ENCODE measurements around the gene ISG20. TPM values are rescaled to one million over a fixed set of nuclear protein-coding genes. Genes with fewer than 3 reads are reported as not detected.
A peak's percentile ranks its signal among the peaks of the same experiment; 100 is the strongest.

ISG20 gene
- total RNA-seq, 1 experiment from 2014 or later: 3.8 TPM

GRCh38 chr15:88684345-88684744, 45.5 kb downstream of the ISG20 start:
- no peak for DNase-seq (ENCODE audit: low spot score)

- no peak for DNase-seq (ENCODE audit: low spot score)
Observed at GRCh38 chr15:88686166-88686565, 47.4 kb downstream of the ISG20 start.

GRCh38 chr15:88688394-88688933, 49.6 kb downstream of the ISG20 start:
- peak; percentile 8 for DNase-seq (ENCODE audit: low spot score)

GRCh38 chr15:88690331-88690730, 51.5 kb downstream of the ISG20 start:
- no peak for DNase-seq (ENCODE audit: low spot score)

GRCh38 chr15:88693191-88693590, 54.4 kb downstream of the ISG20 start:
- DNase-seq (ENCODE audit: low spot score): no peak

GRCh38 chr15:88695101-88695500, 56.3 kb downstream of the ISG20 start:
- DNase-seq (ENCODE audit: low spot score): no peak

- no peak for DNase-seq (ENCODE audit: low spot score)
Observed at GRCh38 chr15:88695691-88696251, 57.0 kb downstream of the ISG20 start.

- no peak for DNase-seq (ENCODE audit: low spot score)
Observed at GRCh38 chr15:88696254-88696653, 57.4 kb downstream of the ISG20 start.

GRCh38 chr15:88697276-88697675, 58.5 kb downstream of the ISG20 start:
- DNase-seq (ENCODE audit: low spot score): no peak

- no peak for DNase-seq (ENCODE audit: low spot score)
Observed at GRCh38 chr15:88699861-88700260, 61.0 kb downstream of the ISG20 start.

GRCh38 chr15:88700716-88701115, 61.9 kb downstream of the ISG20 start:
- DNase-seq (ENCODE audit: low spot score): no peak

- no peak for DNase-seq (ENCODE audit: low spot score)
Observed at GRCh38 chr15:88701561-88702095, 62.8 kb downstream of the ISG20 start.

- DNase-seq (ENCODE audit: low spot score): no peak
Observed at GRCh38 chr15:88702983-88703382, 64.2 kb downstream of the ISG20 start.

GRCh38 chr15:88703533-88703932, 64.7 kb downstream of the ISG20 start:
- no peak for DNase-seq (ENCODE audit: low spot score)

GRCh38 chr15:88704791-88705768, 66.3 kb downstream of the ISG20 start:
- DNase-seq (ENCODE audit: low spot score): no peak

GRCh38 chr15:88705769-88706165, 67.0 kb downstream of the ISG20 start:
- no peak for DNase-seq (ENCODE audit: low spot score)

Other genes with a start within 250 kb of the ISG20 start
- gene MRPL46, start 171.6 kb upstream of the ISG20 start, total RNA-seq (2014; rRNA removed; shearing (Covaris generic)): 29.9 and 38.4 TPM in 2 replicates
- gene MRPS11, start 171.3 kb upstream of the ISG20 start, total RNA-seq (2014; rRNA removed; shearing (Covaris generic)): 51.1 and 106 TPM in 2 replicates
- gene DET1, start 92.3 kb upstream of the ISG20 start, total RNA-seq (2014; rRNA removed; shearing (Covaris generic)): 5.1 and 5.7 TPM in 2 replicates
- gene AEN, start 17.7 kb upstream of the ISG20 start, total RNA-seq (2014; rRNA removed; shearing (Covaris generic)): 32.7 and 37.0 TPM in 2 replicates
- not detected in 2 replicates for gene ACAN, start 164.4 kb downstream of the ISG20 start, total RNA-seq (2014; rRNA removed; shearing (Covaris generic))

Data from A172 (cell line).